CD14-positive monocyte (primary cell): ENCODE results near the gene DNAJC11. TPM values are rescaled to one million over a fixed set of nuclear protein-coding genes. Genes with fewer than 3 reads are reported as not detected.

Experiments
- DNase-seq, 3 donors: peaks; one replicate each; pipeline ENCODE4 v3.0.0-alpha.2; 2011 to 2022
- H2AFZ ChIP-seq: 2 replicates; pipeline ENCODE4 v1.6.0; 2012; ENCODE audit warnings: mild to moderate bottlenecking, low read depth, low read length, inconsistent platforms; ENCODE audit not compliant: insufficient read depth, poor library complexity, severe bottlenecking
- H3K27ac ChIP-seq, 2 donors: 1 replicate in 1 of 2; 2 replicates in 1 of 2; pipeline ENCODE4 v1.5.1; 2012 to 2013; ENCODE audit warnings: low read length in 2 of 2, control low read depth in 1 of 2, inconsistent platforms in 1 of 2, low read depth in 1 of 2, mild to moderate bottlenecking in 1 of 2
- H3K27me3 ChIP-seq, 2 donors: one replicate each; pipeline versions ENCODE4 v1.6.0 to v1.6.1; 2011 to 2013; ENCODE audit warnings: low read length in 2 of 2; ENCODE audit not compliant: control insufficient read depth in 2 of 2, insufficient read depth in 2 of 2
- H3K36me3 ChIP-seq, 2 donors: replicated peaks in 1 of 2; 1 replicate in 1 of 2; 2 replicates in 1 of 2; pipeline versions ENCODE4 v1.5.1 to v1.6.1; 2012 to 2013; ENCODE audit warnings: low read length in 2 of 2, control low read depth in 1 of 2, inconsistent platforms in 1 of 2, mild to moderate bottlenecking in 1 of 2; ENCODE audit not compliant: insufficient read depth in 2 of 2, control insufficient read depth in 1 of 2
- H3K4me1 ChIP-seq, 2 donors: 1 replicate in 1 of 2; 2 replicates in 1 of 2; pipeline versions ENCODE4 v1.5.1 to v1.6.1; 2012 to 2013; ENCODE audit warnings: low read length in 2 of 2, control low read depth in 1 of 2, inconsistent platforms in 1 of 2, mild to moderate bottlenecking in 1 of 2, moderate library complexity in 1 of 2; ENCODE audit not compliant: insufficient read depth in 2 of 2, control insufficient read depth in 1 of 2
- H3K4me2 ChIP-seq: replicated peaks from 2 replicates; pipeline ENCODE3; 2012; ENCODE audit warnings: low read length, moderate library complexity, mild to moderate bottlenecking; ENCODE audit not compliant: poor library complexity, severe bottlenecking; ENCODE audit errors: extremely low read depth
- H3K4me3 ChIP-seq, 3 experiments: fragments of 200-600 bp in 1 of 3; sonication (generic) in 1 of 3; replicated peaks in 1 of 3; 1 replicate in 2 of 3; 2 replicates in 1 of 3; pipeline ENCODE4 v1.5.1; 2011 to 2013; ENCODE audit warnings: low read length in 3 of 3, mild to moderate bottlenecking in 3 of 3, control low read depth in 2 of 3, low read depth in 2 of 3, inconsistent platforms in 1 of 3, moderate library complexity in 1 of 3
- H3K79me2 ChIP-seq: 2 replicates; pipeline ENCODE4 v1.6.0; 2012; ENCODE audit warnings: mild to moderate bottlenecking, control low read depth, inconsistent platforms, low read length, moderate library complexity; ENCODE audit not compliant: insufficient read depth
- H3K9ac ChIP-seq: 2 replicates; pipeline ENCODE4 v1.6.0; 2017; ENCODE audit warnings: low read length, mild to moderate bottlenecking; ENCODE audit not compliant: insufficient read depth, poor library complexity, severe bottlenecking
- H3K9me3 ChIP-seq, 2 donors: replicated peaks in 1 of 2; 1 replicate in 1 of 2; 2 replicates in 1 of 2; pipeline versions ENCODE4 v1.5.1 to v1.6.1; 2012 to 2013; ENCODE audit warnings: low read length in 2 of 2, control low read depth in 1 of 2; ENCODE audit not compliant: control insufficient read depth in 1 of 2, insufficient read depth in 1 of 2
- H4K20me1 ChIP-seq: 2 replicates; pipeline ENCODE4 v1.6.0; 2012; ENCODE audit warnings: mild to moderate bottlenecking, low read length, control low read depth, moderate library complexity; ENCODE audit not compliant: insufficient read depth
- H3K27ac Mint-ChIP-seq, 7 donors: one replicate each; pipeline ENCODE4 v1.8.0; 2020; ENCODE audit warnings: mild to moderate bottlenecking in 7 of 7, mixed read lengths in 7 of 7, moderate library complexity in 6 of 7, inconsistent platforms in 2 of 7
- H3K27me3 Mint-ChIP-seq, 3 donors: one replicate each; pipeline ENCODE4 v1.8.0; 2021 to 2022; ENCODE audit warnings: low read depth in 3 of 3, mild to moderate bottlenecking in 3 of 3, mixed read lengths in 3 of 3, moderate library complexity in 3 of 3, inconsistent platforms in 1 of 3
- H3K36me3 Mint-ChIP-seq, 2 donors: one replicate each; pipeline ENCODE4 v1.8.0; 2020; ENCODE audit warnings: mixed read lengths in 2 of 2, inconsistent platforms in 1 of 2, mild to moderate bottlenecking in 1 of 2
- H3K4me1 Mint-ChIP-seq: one replicate; pipeline ENCODE4 v1.8.0; 2020; ENCODE audit warnings: mild to moderate bottlenecking, mixed read lengths
- H3K4me3 Mint-ChIP-seq, 2 donors: one replicate each; pipeline ENCODE4 v1.8.0; 2020; ENCODE audit warnings: mild to moderate bottlenecking in 2 of 2, mixed read lengths in 2 of 2, moderate library complexity in 1 of 2
- H3K9me3 Mint-ChIP-seq, 7 donors: one replicate each; pipeline ENCODE4 v1.8.0; 2020 to 2022; ENCODE audit warnings: mixed read lengths in 7 of 7, mild to moderate bottlenecking in 6 of 7, moderate library complexity in 6 of 7, inconsistent platforms in 2 of 7
- WGBS: methylation state at CpG from one replicate; pipeline ENCODE4 v1.1.5; 2013; ENCODE audit warnings: missing lambda C conversion rate; ENCODE audit not compliant: insufficient coverage; 5-methylcytosine and 5-hydroxymethylcytosine counted together
- intact Hi-C, 2 donors: fragments of 100-400 bp; cut with micrococcal nuclease; formaldehyde crosslinking; loops; one replicate each; pipeline versions ENCODE4 v1.15.0 to v1.15.1; 2023
- polyA plus RNA-seq, 3 donors: library from polyadenylated mRNA; depleted of rRNA in 1 of 3; unstranded in 2 of 3; stranded (reverse) in 1 of 3; fragments of 300-500 nt in 2 of 3; fragments of >200 nt in 1 of 3; fragmentation: Illumina TruSeq in 2 of 3; gene quantifications; 1 replicate in 2 of 3; 2 replicates in 1 of 3; pipeline ENCODE4 v1.2.3, GENCODE V29; 2012 to 2021
- TF ChIP-seq, protein P1 (sequence below): fragments of 200-600 bp; IDR thresholded peaks from one replicate; pipeline ENCODE4 v1.8.0; 2022; ENCODE audit warnings: antibody characterized with exemption, mild to moderate bottlenecking

The DNAJC11 gene
- polyA plus RNA-seq, 3 donors, result 9.7 to 19.9 (median 15.8) TPM

DNA sequence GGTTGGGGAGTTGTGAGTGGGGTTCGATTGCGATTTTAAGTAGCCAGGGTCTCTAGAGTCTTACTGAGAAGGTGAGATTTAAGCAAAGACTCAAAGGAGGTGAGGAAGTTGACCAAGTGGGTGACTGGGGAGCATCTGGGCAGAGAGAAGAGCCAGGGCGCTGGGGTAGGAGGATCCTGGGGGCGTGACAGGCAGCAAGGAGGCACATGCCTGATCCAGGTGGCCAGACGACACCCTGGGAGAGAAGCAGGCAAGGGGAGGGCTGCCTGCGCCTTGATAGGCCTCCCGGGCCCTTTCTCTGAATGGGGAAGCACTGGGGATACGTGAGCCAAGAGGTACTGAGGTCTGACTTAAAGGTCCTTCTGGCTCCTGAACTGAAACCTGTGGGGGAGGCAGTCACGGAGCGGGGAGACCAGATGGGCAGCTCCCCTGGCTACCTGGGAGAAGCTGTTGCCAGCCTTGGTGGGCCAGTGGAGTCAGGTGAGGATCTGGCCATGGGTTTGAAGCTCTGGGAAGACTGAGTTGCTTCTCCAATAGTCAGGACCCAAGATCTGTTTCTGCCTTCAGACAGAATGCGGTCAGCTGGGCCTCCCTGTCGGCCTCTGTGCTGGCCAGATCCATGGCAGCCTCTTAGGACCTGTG, 116.4 kb downstream of the DNAJC11 start:
- TF ChIP-seq, protein P1, sequence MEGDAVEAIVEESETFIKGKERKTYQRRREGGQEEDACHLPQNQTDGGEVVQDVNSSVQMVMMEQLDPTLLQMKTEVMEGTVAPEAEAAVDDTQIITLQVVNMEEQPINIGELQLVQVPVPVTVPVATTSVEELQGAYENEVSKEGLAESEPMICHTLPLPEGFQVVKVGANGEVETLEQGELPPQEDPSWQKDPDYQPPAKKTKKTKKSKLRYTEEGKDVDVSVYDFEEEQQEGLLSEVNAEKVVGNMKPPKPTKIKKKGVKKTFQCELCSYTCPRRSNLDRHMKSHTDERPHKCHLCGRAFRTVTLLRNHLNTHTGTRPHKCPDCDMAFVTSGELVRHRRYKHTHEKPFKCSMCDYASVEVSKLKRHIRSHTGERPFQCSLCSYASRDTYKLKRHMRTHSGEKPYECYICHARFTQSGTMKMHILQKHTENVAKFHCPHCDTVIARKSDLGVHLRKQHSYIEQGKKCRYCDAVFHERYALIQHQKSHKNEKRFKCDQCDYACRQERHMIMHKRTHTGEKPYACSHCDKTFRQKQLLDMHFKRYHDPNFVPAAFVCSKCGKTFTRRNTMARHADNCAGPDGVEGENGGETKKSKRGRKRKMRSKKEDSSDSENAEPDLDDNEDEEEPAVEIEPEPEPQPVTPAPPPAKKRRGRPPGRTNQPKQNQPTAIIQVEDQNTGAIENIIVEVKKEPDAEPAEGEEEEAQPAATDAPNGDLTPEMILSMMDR, result no peak
- intact Hi-C loops, result no loop called here
- Histone ChIP-seq H3K9me3 (no peaks in the 10 kb centered on the region), H3K4me1 (peaks cover 32 to 37% of the 10 kb centered on the region in 2 donors), H3K4me3 (no peak overlapping the region), H3K36me3 (peaks cover 43 to 54% of the 10 kb centered on the region in 2 donors), H3K79me2 (peaks cover 44% of the 10 kb centered on the region), H4K20me1 (peaks cover 92% of the 10 kb centered on the region), H3K27ac (no peak overlapping the region), H2AFZ (no peak overlapping the region), H3K4me2 (no peak overlapping the region), H3K9ac (no peak overlapping the region), H3K27me3 (no peaks in the 10 kb centered on the region)
- WGBS, result 91% methylated on average over 10 of the region's 12 CpGs
- Mint-ChIP-seq H3K27me3 (no peaks in the 10 kb centered on the region), H3K27ac (peak overlapping the region in 1 of 7 donors; percentile 43), H3K4me3 (no peak overlapping the region), H3K4me1 (peaks cover 41% of the 10 kb centered on the region), H3K36me3 (peaks cover 38 to 45% of the 10 kb centered on the region in 2 donors), H3K9me3 (no peaks in the 10 kb centered on the region)
- DNase-seq, result peak in 1 of 3 donors; percentile 8

Other genes with a start within 250 kb of the DNAJC11 start
- 1 to 10 TPM in 1 of 3 donors, under 1 TPM in 2; 0.33 to 3.0 (median 0.48) TPM for gene TNFRSF25, start 235.6 kb downstream of the DNAJC11 start, polyA plus RNA-seq
- under 1 TPM in 1 of 3 donors, not detected in 2; 0.03 TPM for gene PLEKHG5, start 210.1 kb downstream of the DNAJC11 start, polyA plus RNA-seq
- gene NOL9, start 147.3 kb downstream of the DNAJC11 start, polyA plus RNA-seq, result 10 to 100 TPM in 1 of 3 donors, 1 to 10 TPM in 2; 3.7 to 11.5 (median 7.6) TPM
- gene TAS1R1, start 146.5 kb downstream of the DNAJC11 start, polyA plus RNA-seq, result not detected
- gene ZBTB48, start 121.8 kb downstream of the DNAJC11 start, polyA plus RNA-seq, result 10 to 100 TPM; 13.2 to 94.2 (median 23.0) TPM
- gene KLHL21, start 98.9 kb downstream of the DNAJC11 start, polyA plus RNA-seq, result 10 to 100 TPM in 1 of 3 donors, 1 to 10 TPM in 2; 5.9 to 31.0 (median 7.3) TPM
- gene PHF13, start 88.1 kb downstream of the DNAJC11 start, polyA plus RNA-seq, result 1 to 10 TPM; 1.0 to 7.3 (median 1.7) TPM
- 10 to 100 TPM; 10.3 to 12.8 (median 10.3) TPM for gene THAP3, start 76.9 kb downstream of the DNAJC11 start, polyA plus RNA-seq
- 10 to 100 TPM; 52.0 to 89.6 (median 78.3) TPM for gene CAMTA1, start 83.6 kb upstream of the DNAJC11 start, polyA plus RNA-seq